Glutamatergic neuron (in vitro differentiated cells): ENCODE results near the gene SRCIN1. TPM values are rescaled to one million over a fixed set of nuclear protein-coding genes. Genes with fewer than 3 reads are reported as not detected.

ENCODE experiments used
- DNase-seq: peaks from one replicate; pipeline ENCODE4 v3.0.0; 2022
- H3K27ac Mint-ChIP-seq: one replicate; pipeline ENCODE4 v1.8.0; 2020; ENCODE audit warnings: mild to moderate bottlenecking, mixed read lengths, inconsistent platforms; ENCODE audit not compliant: unreplicated experiment
- H3K27me3 Mint-ChIP-seq: one replicate; pipeline ENCODE4 v1.8.0; 2020; ENCODE audit warnings: mild to moderate bottlenecking, moderate library complexity, mixed read lengths, inconsistent platforms; ENCODE audit not compliant: unreplicated experiment
- H3K36me3 Mint-ChIP-seq: one replicate; pipeline ENCODE4 v1.8.0; 2020; ENCODE audit warnings: mild to moderate bottlenecking, mixed read lengths, inconsistent platforms; ENCODE audit not compliant: unreplicated experiment
- H3K4me1 Mint-ChIP-seq: one replicate; pipeline ENCODE4 v1.8.0; 2020; ENCODE audit warnings: mild to moderate bottlenecking, low read depth, mixed read lengths, inconsistent platforms; ENCODE audit not compliant: unreplicated experiment
- H3K4me3 Mint-ChIP-seq: one replicate; pipeline ENCODE4 v1.8.0; 2020; ENCODE audit warnings: mild to moderate bottlenecking, mixed read lengths, inconsistent platforms; ENCODE audit not compliant: unreplicated experiment
- H3K9me3 Mint-ChIP-seq: one replicate; pipeline ENCODE4 v1.8.0; 2020; ENCODE audit warnings: mild to moderate bottlenecking, moderate library complexity, mixed read lengths, inconsistent platforms; ENCODE audit not compliant: unreplicated experiment
- total RNA-seq: library from RNA; stranded (reverse); fragmentation: NEBNext Ultra II Directional; extraction: Animal tissue kit (Norgen Biotek cat#: 25700); gene quantifications from one replicate; pipeline ENCODE4 v1.2.1, GENCODE V29; 2021; ENCODE audit not compliant: unreplicated experiment
- TF ChIP-seq, protein P1 (sequence below): fragments of 200-600 bp; sonication (generic); IDR thresholded peaks from one replicate; pipeline ENCODE4 v1.5.0; 2021; ENCODE audit not compliant: partially characterized antibody, unreplicated experiment

SRCIN1 gene
- total RNA-seq, 1 donor from 2014 or later = 20.8 TPM

DNA sequence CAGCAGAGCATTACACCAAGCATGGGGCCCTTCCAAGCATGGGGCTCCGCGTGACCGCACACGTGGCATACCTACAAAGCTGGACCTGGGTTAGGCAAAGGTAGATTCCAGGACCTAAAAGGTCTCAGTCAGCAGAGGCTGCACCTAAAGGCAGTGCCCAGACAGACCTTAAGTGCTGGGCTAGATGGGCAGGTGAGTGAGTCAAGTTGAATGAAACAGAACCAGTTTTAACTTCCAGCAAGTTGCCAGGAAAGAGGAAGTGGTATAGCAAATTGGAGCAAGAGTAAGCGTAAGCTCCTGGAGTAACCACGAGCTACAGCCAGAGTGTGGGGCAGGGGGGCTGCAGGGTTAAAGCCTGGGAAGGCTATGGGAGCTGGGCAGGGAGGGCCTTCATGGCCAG, 49.5 kb downstream of the SRCIN1 start:
- DNase-seq = no peak
- Mint-ChIP-seq H3K27me3 (peaks cover 26% of the 10 kb centered on the region), H3K9me3 (peaks cover 7% of the 10 kb centered on the region), H3K36me3 (peaks cover 4% of the 10 kb centered on the region), H3K4me3 (no peak overlapping the region), H3K4me1 (peaks cover 8% of the 10 kb centered on the region), H3K27ac (peak overlapping the region; percentile 34)
- TF ChIP-seq, protein P1, sequence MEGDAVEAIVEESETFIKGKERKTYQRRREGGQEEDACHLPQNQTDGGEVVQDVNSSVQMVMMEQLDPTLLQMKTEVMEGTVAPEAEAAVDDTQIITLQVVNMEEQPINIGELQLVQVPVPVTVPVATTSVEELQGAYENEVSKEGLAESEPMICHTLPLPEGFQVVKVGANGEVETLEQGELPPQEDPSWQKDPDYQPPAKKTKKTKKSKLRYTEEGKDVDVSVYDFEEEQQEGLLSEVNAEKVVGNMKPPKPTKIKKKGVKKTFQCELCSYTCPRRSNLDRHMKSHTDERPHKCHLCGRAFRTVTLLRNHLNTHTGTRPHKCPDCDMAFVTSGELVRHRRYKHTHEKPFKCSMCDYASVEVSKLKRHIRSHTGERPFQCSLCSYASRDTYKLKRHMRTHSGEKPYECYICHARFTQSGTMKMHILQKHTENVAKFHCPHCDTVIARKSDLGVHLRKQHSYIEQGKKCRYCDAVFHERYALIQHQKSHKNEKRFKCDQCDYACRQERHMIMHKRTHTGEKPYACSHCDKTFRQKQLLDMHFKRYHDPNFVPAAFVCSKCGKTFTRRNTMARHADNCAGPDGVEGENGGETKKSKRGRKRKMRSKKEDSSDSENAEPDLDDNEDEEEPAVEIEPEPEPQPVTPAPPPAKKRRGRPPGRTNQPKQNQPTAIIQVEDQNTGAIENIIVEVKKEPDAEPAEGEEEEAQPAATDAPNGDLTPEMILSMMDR = no peak

DNA sequence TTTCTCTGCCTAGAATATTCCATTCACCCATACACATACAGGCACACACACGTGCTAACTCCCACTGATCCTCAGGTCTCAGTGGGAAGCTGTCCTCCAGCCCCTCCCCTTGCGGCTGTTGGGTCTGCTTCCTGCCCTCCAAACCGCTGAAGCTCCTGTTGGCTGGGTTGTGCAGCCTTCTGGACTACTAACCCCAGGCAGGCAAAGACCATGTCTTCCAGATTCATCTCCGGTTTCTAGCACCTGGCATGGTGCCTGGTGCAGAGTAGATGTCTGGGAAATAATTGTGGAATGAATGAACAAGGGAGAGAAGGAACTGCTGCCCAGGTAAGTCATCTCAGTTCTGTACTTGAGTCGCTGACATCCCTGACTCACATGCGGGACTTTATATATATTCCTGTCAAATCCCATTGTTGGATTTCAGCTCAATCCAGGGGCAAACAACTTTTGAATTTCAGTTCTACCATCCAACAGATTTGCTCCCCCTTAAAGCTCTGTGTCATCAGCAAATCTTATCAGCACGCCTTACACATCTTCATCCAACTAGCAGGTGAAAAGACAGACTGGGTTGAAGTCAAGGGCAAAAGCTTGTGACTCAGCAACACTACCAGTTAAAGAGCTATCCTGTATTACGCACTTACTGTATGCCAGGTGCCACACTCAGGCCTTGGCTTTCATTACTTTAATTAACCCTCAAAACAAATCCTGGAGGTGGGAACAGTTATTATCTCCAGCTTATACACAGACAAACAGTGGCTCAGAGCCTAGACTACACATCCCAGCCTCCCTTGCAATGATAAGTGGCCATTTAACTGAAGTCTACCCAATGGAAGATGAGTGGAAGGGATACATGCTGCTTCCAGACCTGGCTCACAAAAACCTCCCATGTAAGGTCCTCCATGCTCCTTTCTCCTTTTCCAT, 51.1 kb downstream of the SRCIN1 start:
- Mint-ChIP-seq H3K4me1 (peaks cover 8% of the 10 kb centered on the region), H3K27ac (no peak overlapping the region), H3K27me3 (peaks cover 22% of the 10 kb centered on the region), H3K36me3 (peaks cover 5% of the 10 kb centered on the region), H3K9me3 (peaks cover 7% of the 10 kb centered on the region), H3K4me3 (no peak overlapping the region)
- TF ChIP-seq, protein P1 = no peak
- DNase-seq = no peak

DNA sequence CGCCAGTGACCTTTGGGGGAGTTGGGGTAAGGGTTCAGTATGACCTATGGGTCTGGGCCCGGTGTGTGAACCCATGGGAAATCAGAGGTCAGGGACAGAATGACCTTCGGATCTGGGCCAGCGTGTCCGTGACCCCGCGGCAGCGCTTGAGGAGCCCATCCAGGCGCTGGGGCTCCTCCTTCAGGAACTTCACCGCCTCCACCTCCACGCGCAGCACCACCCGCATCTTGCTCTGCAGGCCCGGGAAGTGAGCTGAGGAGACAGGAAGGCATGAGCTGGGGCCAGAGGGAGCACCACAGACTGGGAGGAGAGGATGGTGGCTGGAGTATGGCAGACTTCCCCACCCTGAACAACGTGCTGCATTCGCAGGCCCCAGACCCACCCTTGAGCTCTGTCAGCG, 53.4 kb downstream of the SRCIN1 start:
- Mint-ChIP-seq H3K27me3 (peaks cover 12% of the 10 kb centered on the region), H3K4me3 (no peak overlapping the region), H3K27ac (no peak overlapping the region), H3K9me3 (peaks cover 1% of the 10 kb centered on the region), H3K36me3 (peaks cover 5% of the 10 kb centered on the region), H3K4me1 (no peaks in the 10 kb centered on the region)
- no peak for DNase-seq
- TF ChIP-seq, protein P1 = no peak

DNA sequence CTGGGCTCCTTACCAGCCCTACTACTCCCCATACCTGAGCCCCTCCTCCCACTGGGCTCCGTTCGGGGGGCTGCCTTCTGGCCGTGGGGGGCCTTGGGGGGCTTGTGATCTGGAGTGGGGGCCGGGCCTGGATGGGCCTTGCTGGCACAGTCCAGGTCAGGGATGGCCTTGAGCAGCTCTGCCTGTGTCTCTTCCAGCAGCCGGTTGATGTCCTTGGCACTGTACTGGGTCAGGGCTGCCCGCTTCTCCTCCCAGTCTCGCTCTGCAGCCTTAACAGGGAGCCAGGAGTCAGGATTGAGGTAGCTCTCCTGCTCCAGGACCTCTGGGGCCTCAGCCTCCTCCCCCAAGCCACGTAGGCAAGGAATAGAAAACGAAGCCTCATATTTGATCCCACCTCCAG, 54.6 kb downstream of the SRCIN1 start:
- TF ChIP-seq, protein P1 = no peak
- peaks cover 3% of the 10 kb centered on the region for H3K9me3 Mint-ChIP-seq
- H3K4me1 Mint-ChIP-seq = no peaks in the 10 kb centered on the region
- H3K4me3 Mint-ChIP-seq = no peak overlapping the region
- peaks cover 5% of the 10 kb centered on the region for H3K36me3 Mint-ChIP-seq
- no peak for DNase-seq
- peaks cover 10% of the 10 kb centered on the region for H3K27me3 Mint-ChIP-seq
- no peak overlapping the region for H3K27ac Mint-ChIP-seq

DNA sequence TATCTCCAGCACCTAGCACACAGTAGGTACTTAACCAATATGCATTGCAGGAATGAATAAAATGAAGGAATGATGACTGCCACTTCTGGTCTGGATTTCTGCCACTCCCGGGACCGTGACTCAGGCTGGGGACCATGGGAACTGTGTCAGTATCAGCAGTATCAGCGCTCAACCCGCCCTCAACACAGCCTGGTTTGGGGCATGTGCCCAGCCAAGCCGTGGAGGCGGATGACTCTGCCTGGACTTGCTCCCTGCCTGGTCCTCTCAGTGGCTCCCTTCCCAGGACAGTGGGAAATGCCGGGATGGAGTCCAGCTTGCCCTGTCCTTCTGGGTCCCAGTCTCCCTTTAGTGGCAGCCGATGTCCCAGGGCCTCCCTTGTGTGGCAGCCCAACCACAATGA, 55.1 kb downstream of the SRCIN1 start:
- Mint-ChIP-seq H3K27ac (no peak overlapping the region), H3K4me3 (no peak overlapping the region), H3K9me3 (peaks cover 3% of the 10 kb centered on the region), H3K4me1 (no peaks in the 10 kb centered on the region), H3K27me3 (peaks cover 10% of the 10 kb centered on the region), H3K36me3 (peaks cover 5% of the 10 kb centered on the region)
- TF ChIP-seq, protein P1 = no peak
- no peak for DNase-seq
